ENCODE measurements around the gene SKP2.

The SKP2 gene

GRCh38 chr5:36161361-36161760 lies 9.4 kb downstream of the SKP2 start:
- Histone ChIP-seq H3K27me3 (replicated peaks; ENCODE audit: control insufficient read depth, insufficient read depth, low read length) (no peaks in the 10 kb centered on the region), H3K4me3 (replicated peaks; ENCODE audit: low read depth, low read length) (no peak overlapping the region), H3K36me3 (ENCODE audit: control insufficient read depth, insufficient read depth, low read length) (peaks cover 10% of the 10 kb centered on the region)
- no peak for DNase-seq (ENCODE audit: extremely low read depth, insufficient read length)
- TF ChIP-seq CTCF (IDR thresholded peaks at IDR 0.05; ENCODE audit: insufficient read depth, low read length, poor library complexity, severe bottlenecking) = no peak

DNA sequence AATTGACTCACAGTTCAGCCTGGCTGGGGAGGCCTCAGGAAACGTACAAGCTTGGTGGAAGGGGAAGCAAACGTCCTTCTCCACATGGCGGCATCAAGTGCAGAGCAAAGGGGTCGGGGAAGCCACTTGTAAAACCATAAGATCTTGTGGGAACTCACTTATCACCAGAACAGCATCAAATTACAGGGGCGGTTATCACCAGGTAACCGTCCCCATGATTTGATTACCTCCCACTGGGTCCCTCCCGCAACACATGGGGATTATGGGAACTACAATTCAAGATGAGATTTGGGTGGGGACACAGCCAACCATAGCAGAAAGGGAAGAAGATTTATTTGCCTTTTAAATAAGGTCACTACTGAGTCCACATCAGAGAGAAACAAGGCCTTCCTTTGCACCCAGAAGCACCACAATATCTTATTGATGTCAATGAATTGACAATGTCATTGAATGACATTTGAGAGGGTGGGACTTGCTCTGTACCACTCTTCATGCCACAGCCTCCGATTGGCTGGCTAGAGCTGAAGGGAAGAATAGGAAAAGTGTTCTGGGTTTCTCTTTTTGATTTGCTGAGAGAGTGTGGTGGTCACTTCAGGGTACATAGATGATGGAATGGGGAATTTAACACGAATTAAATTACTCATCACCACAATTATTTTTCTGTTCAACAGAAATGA lies 11.0 kb downstream of the SKP2 start:
- H3K4me3 ChIP-seq (replicated peaks; ENCODE audit: low read depth, low read length) = no peak overlapping the region
- no peaks in the 10 kb centered on the region for H3K27me3 ChIP-seq (replicated peaks; ENCODE audit: control insufficient read depth, insufficient read depth, low read length)
- no peak for DNase-seq (ENCODE audit: extremely low read depth, insufficient read length)
- TF ChIP-seq CTCF (IDR thresholded peaks at IDR 0.05; ENCODE audit: insufficient read depth, low read length, poor library complexity, severe bottlenecking) = no peak
- peaks cover 11% of the 10 kb centered on the region for H3K36me3 ChIP-seq (ENCODE audit: control insufficient read depth, insufficient read depth, low read length)

GRCh38 chr5:36164461-36164860 lies 12.6 kb downstream of the SKP2 start:
- Histone ChIP-seq H3K27me3 (replicated peaks; ENCODE audit: control insufficient read depth, insufficient read depth, low read length) (no peaks in the 10 kb centered on the region), H3K4me3 (replicated peaks; ENCODE audit: low read depth, low read length) (no peak overlapping the region), H3K36me3 (ENCODE audit: control insufficient read depth, insufficient read depth, low read length) (peaks cover 12% of the 10 kb centered on the region)
- TF ChIP-seq CTCF (IDR thresholded peaks at IDR 0.05; ENCODE audit: insufficient read depth, low read length, poor library complexity, severe bottlenecking) = no peak
- no peak for DNase-seq (ENCODE audit: extremely low read depth, insufficient read length)

GRCh38 chr5:36168737-36169136 lies 16.8 kb downstream of the SKP2 start:
- no peak for DNase-seq (ENCODE audit: extremely low read depth, insufficient read length)
- peaks cover 9% of the 10 kb centered on the region for H3K36me3 ChIP-seq (ENCODE audit: control insufficient read depth, insufficient read depth, low read length)
- no peak overlapping the region for H3K4me3 ChIP-seq (replicated peaks; ENCODE audit: low read depth, low read length)
- no peak for TF ChIP-seq CTCF (IDR thresholded peaks at IDR 0.05; ENCODE audit: insufficient read depth, low read length, poor library complexity, severe bottlenecking)
- no peaks in the 10 kb centered on the region for H3K27me3 ChIP-seq (replicated peaks; ENCODE audit: control insufficient read depth, insufficient read depth, low read length)

GRCh38 chr5:36170832-36171424 lies 19.0 kb downstream of the SKP2 start:
- TF ChIP-seq CTCF (IDR thresholded peaks at IDR 0.05; ENCODE audit: insufficient read depth, low read length, poor library complexity, severe bottlenecking) = no peak
- DNase-seq (ENCODE audit: extremely low read depth, insufficient read length) = no peak
- Histone ChIP-seq H3K27me3 (replicated peaks; ENCODE audit: control insufficient read depth, insufficient read depth, low read length) (no peaks in the 10 kb centered on the region), H3K36me3 (ENCODE audit: control insufficient read depth, insufficient read depth, low read length) (peaks cover 8% of the 10 kb centered on the region), H3K4me3 (replicated peaks; ENCODE audit: low read depth, low read length) (no peak overlapping the region)
